NCI-H1436 treated with DMSO at 0.1 percent for 48 hours (cell line): ENCODE measurements around the gene NFATC4.
"Not testable (repeated sequence)": the region's sequence is repeated elsewhere in the genome, so short reads cannot be mapped to it uniquely, and the experiment has no call there.

Experiments used
- DNase-seq: peaks from one replicate; lab custom pipeline; 2025; lab: John Stamatoyannopoulos, UW

The NFATC4 gene

GRCh38 chr14:24368212-24368561 lies 203 bp downstream of the NFATC4 start:
- no peak for DNase-seq

- DNase-seq: peak; percentile 25
These were observed 723 bp downstream of the NFATC4 start for GRCh38 chr14:24368562-24369252.

- DNase-seq: no peak
These were observed 1.5 kb downstream of the NFATC4 start for GRCh38 chr14:24369463-24369862.

- DNase-seq: no peak
These were observed 2.1 kb downstream of the NFATC4 start for GRCh38 chr14:24369907-24370687.

GRCh38 chr14:24370748-24371147 lies 2.8 kb downstream of the NFATC4 start:
- no peak for DNase-seq

GRCh38 chr14:24371605-24372004 lies 3.6 kb downstream of the NFATC4 start:
- DNase-seq: not testable (repeated sequence)

- DNase-seq: no peak
These were observed 4.9 kb downstream of the NFATC4 start for GRCh38 chr14:24372701-24373416.

- DNase-seq: peak; percentile 34
These were observed 8.6 kb downstream of the NFATC4 start for GRCh38 chr14:24376448-24377070.

GRCh38 chr14:24377126-24377525 lies 9.1 kb downstream of the NFATC4 start:
- no peak for DNase-seq

- DNase-seq: no peak
These were observed 9.7 kb downstream of the NFATC4 start for GRCh38 chr14:24377657-24378056.

- DNase-seq: no peak
These were observed 10.3 kb downstream of the NFATC4 start for GRCh38 chr14:24378327-24378726.

GRCh38 chr14:24378981-24379906 lies 11.3 kb downstream of the NFATC4 start:
- DNase-seq: no peak

GRCh38 chr14:24379907-24380730 lies 12.1 kb downstream of the NFATC4 start:
- no peak for DNase-seq

GRCh38 chr14:24381363-24382063 lies 13.5 kb downstream of the NFATC4 start:
- DNase-seq: no peak

- DNase-seq: no peak
These were observed 14.0 kb downstream of the NFATC4 start for GRCh38 chr14:24382064-24382371.

- DNase-seq: no peak
These were observed 16.2 kb downstream of the NFATC4 start for GRCh38 chr14:24384169-24384568.

GRCh38 chr14:24385524-24385923 lies 17.5 kb downstream of the NFATC4 start:
- DNase-seq: no peak

- DNase-seq: no peak
These were observed 19.0 kb downstream of the NFATC4 start for GRCh38 chr14:24387009-24387345.

GRCh38 chr14:24387579-24387978 lies 19.6 kb downstream of the NFATC4 start:
- not testable (repeated sequence) for DNase-seq
